Dendritic cell treated with granulocyte-macrophage colony-stimulating factor and Interleukin-4, amounts not matched to agents 40 ng/mL and 50 ng/mL, for 4 days (primary cell): ENCODE results near the gene FUT8.
"Not testable (repeated sequence)": the region's sequence is repeated elsewhere in the genome, so short reads cannot be mapped to it uniquely, and the experiment has no call there.

Experiments
- H3K27ac Mint-ChIP-seq: one replicate; pipeline ENCODE4 v1.8.0; 2022; ENCODE audit warnings: mild to moderate bottlenecking, mixed read lengths
- H3K27me3 Mint-ChIP-seq: one replicate; pipeline ENCODE4 v1.8.0; 2022; ENCODE audit warnings: mild to moderate bottlenecking, mixed read lengths
- H3K36me3 Mint-ChIP-seq: one replicate; pipeline ENCODE4 v1.8.0; 2022; ENCODE audit warnings: low read depth, mixed read lengths
- H3K4me1 Mint-ChIP-seq: one replicate; pipeline ENCODE4 v1.8.0; 2022; ENCODE audit warnings: low read depth, mixed read lengths
- H3K4me3 Mint-ChIP-seq: one replicate; pipeline ENCODE4 v1.8.0; 2022; ENCODE audit warnings: mild to moderate bottlenecking, moderate library complexity, mixed read lengths
- H3K9me3 Mint-ChIP-seq: one replicate; pipeline ENCODE4 v1.8.0; 2022; ENCODE audit warnings: mixed read lengths
- intact Hi-C: fragments of 100-400 bp; cut with micrococcal nuclease; formaldehyde crosslinking; loops from one replicate; pipeline ENCODE4 v1.15.0; 2022

FUT8 gene

GRCh38 chr14:65449647-65450046 is 37.1 kb downstream of the FUT8 start:
- Mint-ChIP-seq H3K27me3 (no peaks in the 10 kb centered on the region), H3K4me3 (no peak overlapping the region), H3K4me1 (no peaks in the 10 kb centered on the region), H3K36me3 (peaks cover 8% of the 10 kb centered on the region), H3K9me3 (peaks cover 19% of the 10 kb centered on the region), H3K27ac (no peak overlapping the region)
- intact Hi-C loops: no loop called here

GRCh38 chr14:65453807-65454480 is 41.4 kb downstream of the FUT8 start:
- intact Hi-C loops: no loop called here
- H3K4me3 Mint-ChIP-seq: no peak overlapping the region
- H3K36me3 Mint-ChIP-seq: peaks cover 8% of the 10 kb centered on the region
- no peaks in the 10 kb centered on the region for H3K27me3 Mint-ChIP-seq
- H3K9me3 Mint-ChIP-seq: peaks cover 33% of the 10 kb centered on the region
- no peak overlapping the region for H3K27ac Mint-ChIP-seq
- no peaks in the 10 kb centered on the region for H3K4me1 Mint-ChIP-seq

DNA sequence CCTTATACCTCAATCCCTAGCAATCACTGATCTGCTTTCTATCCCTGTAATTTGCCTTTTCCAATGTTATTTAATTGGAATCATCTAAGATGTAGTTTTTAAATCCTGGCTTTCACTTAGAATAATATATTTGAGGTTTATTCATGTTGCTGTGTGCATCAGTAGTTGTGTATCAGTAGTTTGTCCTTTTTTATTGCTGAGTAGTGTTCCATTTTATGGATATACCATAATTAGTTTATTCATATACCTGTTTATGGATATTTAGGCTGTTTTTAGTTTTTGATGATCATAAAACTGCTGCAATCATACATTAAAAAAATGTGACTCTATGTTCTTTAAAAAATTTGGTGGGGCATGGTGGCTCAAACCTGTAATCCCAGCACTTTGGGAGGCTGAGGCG is 43.7 kb downstream of the FUT8 start:
- no peak overlapping the region for H3K27ac Mint-ChIP-seq
- H3K27me3 Mint-ChIP-seq: no peaks in the 10 kb centered on the region
- intact Hi-C loops: no loop called here
- H3K4me3 Mint-ChIP-seq: no peak overlapping the region
- H3K36me3 Mint-ChIP-seq: peaks cover 3% of the 10 kb centered on the region
- H3K4me1 Mint-ChIP-seq: no peaks in the 10 kb centered on the region
- H3K9me3 Mint-ChIP-seq: peaks cover 25% of the 10 kb centered on the region

- H3K27ac Mint-ChIP-seq: no peak overlapping the region
- no peaks in the 10 kb centered on the region for H3K27me3 Mint-ChIP-seq
- no peak overlapping the region for H3K4me3 Mint-ChIP-seq
- peaks cover 7% of the 10 kb centered on the region for H3K9me3 Mint-ChIP-seq
- no peaks in the 10 kb centered on the region for H3K36me3 Mint-ChIP-seq
- H3K4me1 Mint-ChIP-seq: peaks cover 7% of the 10 kb centered on the region
- intact Hi-C loops: no loop called here
These were observed 49.2 kb downstream of the FUT8 start for GRCh38 chr14:65461730-65462129.

- H3K27ac Mint-ChIP-seq: no peak overlapping the region
- intact Hi-C loops: no loop called here
- H3K4me3 Mint-ChIP-seq: no peak overlapping the region
- peaks cover 3% of the 10 kb centered on the region for H3K9me3 Mint-ChIP-seq
- no peaks in the 10 kb centered on the region for H3K36me3 Mint-ChIP-seq
- peaks cover 7% of the 10 kb centered on the region for H3K4me1 Mint-ChIP-seq
- H3K27me3 Mint-ChIP-seq: no peaks in the 10 kb centered on the region
These were observed 49.9 kb downstream of the FUT8 start for GRCh38 chr14:65462411-65462810.

DNA sequence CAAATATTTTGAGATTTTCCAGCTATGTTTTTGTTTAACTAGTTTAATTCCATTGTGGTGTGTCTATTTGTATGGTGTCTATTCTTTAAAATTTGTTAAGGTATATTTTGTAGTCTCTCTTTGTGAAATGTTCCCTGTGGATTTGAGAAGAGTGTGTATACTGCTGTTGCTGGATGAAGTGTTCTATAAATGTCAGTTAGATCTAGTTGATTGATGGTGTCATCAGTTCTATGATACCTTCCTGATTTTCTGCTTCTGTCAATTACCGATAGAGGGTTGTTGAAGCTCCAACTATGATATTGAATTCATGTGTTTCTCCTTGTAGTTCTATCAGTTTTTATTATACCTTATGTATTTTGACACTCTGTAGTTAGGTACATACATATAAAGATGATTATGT is 53.1 kb downstream of the FUT8 start:
- Mint-ChIP-seq H3K27ac (no peak overlapping the region), H3K9me3 (no peaks in the 10 kb centered on the region), H3K4me3 (no peak overlapping the region), H3K27me3 (no peaks in the 10 kb centered on the region), H3K4me1 (peaks cover 7% of the 10 kb centered on the region), H3K36me3 (no peaks in the 10 kb centered on the region)
- intact Hi-C loops: no loop called here

DNA sequence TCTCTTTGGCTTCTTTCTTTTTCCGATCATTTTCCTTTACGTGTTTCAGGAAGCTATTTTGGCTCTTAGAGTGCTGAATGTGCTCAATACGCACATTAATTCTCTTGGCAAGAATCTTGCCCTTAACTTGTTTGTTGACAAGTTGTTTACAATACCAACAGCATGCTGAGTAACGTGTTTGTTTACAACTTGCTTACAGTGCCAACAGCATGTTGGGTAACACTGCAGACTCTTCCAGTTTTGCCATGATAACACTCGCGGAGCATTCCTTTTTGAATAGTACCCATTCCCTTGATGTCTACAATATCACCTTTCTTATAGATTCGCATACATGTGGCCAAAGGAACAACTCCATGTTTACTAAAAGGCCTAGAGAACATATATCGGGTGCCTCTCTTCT is 55.4 kb downstream of the FUT8 start:
- not testable (repeated sequence) for H3K4me3 Mint-ChIP-seq, H3K27ac Mint-ChIP-seq, H3K36me3 Mint-ChIP-seq

GRCh38 chr14:65469903-65470302 is 57.4 kb downstream of the FUT8 start:
- no peaks in the 10 kb centered on the region for H3K4me1 Mint-ChIP-seq
- no peaks in the 10 kb centered on the region for H3K9me3 Mint-ChIP-seq
- no peak overlapping the region for H3K27ac Mint-ChIP-seq
- H3K27me3 Mint-ChIP-seq: no peaks in the 10 kb centered on the region
- intact Hi-C loops: no loop called here
- H3K4me3 Mint-ChIP-seq: no peak overlapping the region
- H3K36me3 Mint-ChIP-seq: no peaks in the 10 kb centered on the region

More for the DNA sequence above, 55.4 kb downstream of the FUT8 start:
- intact Hi-C loops, H3K27me3 Mint-ChIP-seq, H3K4me1 Mint-ChIP-seq, H3K9me3 Mint-ChIP-seq: not testable (repeated sequence)

GRCh38 chr14:65470404-65470880 is 57.9 kb downstream of the FUT8 start:
- Mint-ChIP-seq H3K4me3 (no peak overlapping the region), H3K36me3 (no peaks in the 10 kb centered on the region), H3K4me1 (no peaks in the 10 kb centered on the region), H3K27me3 (no peaks in the 10 kb centered on the region), H3K27ac (no peak overlapping the region), H3K9me3 (no peaks in the 10 kb centered on the region)
- intact Hi-C loops: no loop called here

DNA sequence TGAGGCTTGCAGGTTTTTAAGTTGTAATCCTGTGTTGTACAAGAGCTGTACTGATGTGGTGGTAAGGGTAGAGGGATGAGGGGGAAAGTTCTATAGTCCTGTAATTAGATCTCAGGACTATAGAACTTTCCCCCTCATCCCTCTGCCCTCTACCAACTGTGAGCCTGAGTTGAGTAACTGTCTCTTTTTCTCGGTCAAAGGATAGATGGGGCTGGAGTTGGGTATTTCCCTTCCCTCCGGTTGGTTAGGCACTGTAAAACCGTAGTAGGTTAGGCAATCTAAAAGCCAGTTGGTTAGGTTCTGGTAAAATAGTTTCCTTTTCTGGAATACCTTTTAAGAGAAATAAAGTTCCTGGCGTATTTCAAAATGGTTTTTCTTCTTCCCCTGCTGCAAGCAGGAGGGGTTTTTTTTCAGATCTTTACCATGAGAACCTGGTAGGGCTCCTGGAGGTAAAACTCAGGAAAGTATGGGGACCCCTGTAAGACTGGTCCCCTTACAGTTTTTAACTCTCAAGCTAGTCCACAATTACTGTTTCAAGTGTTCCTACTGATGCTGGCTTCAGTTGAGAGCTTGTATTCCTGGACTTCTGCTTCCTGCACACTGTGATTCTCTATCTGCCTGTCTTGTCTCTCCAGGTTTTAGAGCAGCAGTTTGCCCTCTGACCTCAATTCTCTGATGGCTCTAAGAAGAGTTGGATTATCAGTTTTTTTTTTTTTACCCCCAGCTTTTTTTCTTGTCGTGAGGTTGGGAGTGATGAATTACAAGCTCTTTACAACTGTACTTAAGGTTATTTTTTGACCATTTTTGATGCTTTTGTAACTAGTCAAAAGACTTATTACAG is 58.7 kb downstream of the FUT8 start:
- intact Hi-C loops: no loop called here
- Mint-ChIP-seq H3K4me1 (no peaks in the 10 kb centered on the region), H3K4me3 (no peak overlapping the region), H3K36me3 (no peaks in the 10 kb centered on the region), H3K27me3 (no peaks in the 10 kb centered on the region), H3K9me3 (no peaks in the 10 kb centered on the region), H3K27ac (no peak overlapping the region)

DNA sequence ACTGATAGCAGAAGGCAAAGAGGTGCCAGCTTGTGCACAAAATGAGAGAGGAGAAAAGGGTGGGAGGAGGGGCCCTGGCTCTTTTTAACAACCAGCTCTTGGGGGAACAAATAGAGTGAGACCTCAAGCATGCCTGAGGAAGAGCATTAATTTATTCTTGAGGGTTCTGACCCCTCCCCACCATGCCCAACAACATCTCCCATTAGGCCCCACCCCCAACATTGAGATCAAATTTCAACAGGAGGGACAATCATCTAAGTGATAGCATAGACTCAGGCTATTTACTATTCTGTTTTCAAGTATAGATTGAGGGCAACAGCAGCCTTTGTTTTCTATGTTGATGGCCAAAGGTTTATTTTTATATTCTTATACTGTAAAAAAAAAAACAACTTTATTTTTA is 59.7 kb downstream of the FUT8 start:
- Mint-ChIP-seq H3K27me3 (no peaks in the 10 kb centered on the region), H3K4me1 (no peaks in the 10 kb centered on the region), H3K4me3 (no peak overlapping the region), H3K36me3 (no peaks in the 10 kb centered on the region), H3K27ac (no peak overlapping the region), H3K9me3 (no peaks in the 10 kb centered on the region)
- intact Hi-C loops: no loop called here

- H3K4me1 Mint-ChIP-seq: peaks cover 6% of the 10 kb centered on the region
- H3K36me3 Mint-ChIP-seq: no peaks in the 10 kb centered on the region
- H3K27ac Mint-ChIP-seq: no peak overlapping the region
- no peaks in the 10 kb centered on the region for H3K27me3 Mint-ChIP-seq
- intact Hi-C loops: no loop called here
- no peaks in the 10 kb centered on the region for H3K9me3 Mint-ChIP-seq
- H3K4me3 Mint-ChIP-seq: no peak overlapping the region
These were observed 63.9 kb downstream of the FUT8 start for GRCh38 chr14:65476273-65476941.

DNA sequence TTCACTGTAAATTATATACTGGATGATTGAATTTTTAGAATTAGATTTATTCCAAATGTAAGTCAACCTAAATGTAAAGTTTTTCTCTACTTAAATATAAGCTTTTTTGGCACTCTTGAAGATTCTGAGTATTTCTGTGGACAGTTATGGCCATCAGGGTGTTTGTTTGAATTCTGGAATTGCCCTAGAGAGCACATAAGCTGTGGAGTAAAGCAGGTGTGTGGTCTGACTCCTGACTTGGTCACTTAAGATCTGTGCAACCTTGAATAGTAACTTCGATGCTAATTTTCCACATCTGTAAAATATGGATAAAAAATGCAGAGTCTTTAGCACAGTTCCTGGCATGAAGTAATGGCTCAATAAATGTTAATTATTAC is 64.4 kb downstream of the FUT8 start:
- H3K36me3 Mint-ChIP-seq: no peaks in the 10 kb centered on the region
- no peaks in the 10 kb centered on the region for H3K27me3 Mint-ChIP-seq
- H3K4me1 Mint-ChIP-seq: peaks cover 6% of the 10 kb centered on the region
- intact Hi-C loops: no loop called here
- no peak overlapping the region for H3K27ac Mint-ChIP-seq
- no peak overlapping the region for H3K4me3 Mint-ChIP-seq
- no peaks in the 10 kb centered on the region for H3K9me3 Mint-ChIP-seq

DNA sequence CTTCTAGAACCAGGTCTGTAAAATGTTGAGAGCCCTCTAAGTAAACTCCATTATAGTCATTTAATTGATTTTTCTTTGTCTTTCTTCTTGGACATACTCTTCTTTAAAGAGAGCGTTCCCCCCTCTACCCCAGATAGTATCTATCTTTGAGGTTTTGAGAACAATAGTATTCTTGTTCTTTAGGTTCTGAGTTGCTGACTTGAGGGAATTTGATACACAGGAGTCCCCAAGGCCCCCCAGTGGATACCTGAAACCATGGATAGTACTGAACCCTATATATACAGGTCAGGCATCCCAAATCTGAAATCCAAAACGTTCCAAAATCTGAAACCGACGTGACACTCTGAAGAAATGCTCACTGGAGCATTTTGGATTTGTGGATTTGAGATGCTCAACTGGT is 65.5 kb downstream of the FUT8 start:
- no peak overlapping the region for H3K4me3 Mint-ChIP-seq
- H3K9me3 Mint-ChIP-seq: no peaks in the 10 kb centered on the region
- H3K36me3 Mint-ChIP-seq: no peaks in the 10 kb centered on the region
- no peak overlapping the region for H3K27ac Mint-ChIP-seq
- intact Hi-C loops: no loop called here
- no peaks in the 10 kb centered on the region for H3K27me3 Mint-ChIP-seq
- H3K4me1 Mint-ChIP-seq: peaks cover 6% of the 10 kb centered on the region
